Activated CD4-positive, alpha-beta T cell treated with anti-CD3 and anti-CD28 coated beads for 1 hour (primary cell): ENCODE data around the gene STEAP2.

Experiments
- DNase-seq: peaks from one replicate; pipeline ENCODE4 v3.0.0-alpha.2; 2020

The STEAP2 gene

GRCh38 chr7:90194911-90195809 lies 16.4 kb upstream of the STEAP2 start:
- no peak for DNase-seq

- no peak for DNase-seq
These were observed 9.9 kb upstream of the STEAP2 start for GRCh38 chr7:90201500-90202195.

GRCh38 chr7:90207956-90208355 lies 3.6 kb upstream of the STEAP2 start:
- DNase-seq = no peak

GRCh38 chr7:90209776-90210175 lies 1.8 kb upstream of the STEAP2 start:
- DNase-seq = no peak

GRCh38 chr7:90210475-90210874 lies 1.1 kb upstream of the STEAP2 start:
- no peak for DNase-seq

- DNase-seq = no peak
These were observed 559 bp upstream of the STEAP2 start for GRCh38 chr7:90210981-90211380.

GRCh38 chr7:90212149-90212495 lies 582 bp downstream of the STEAP2 start:
- no peak for DNase-seq

- DNase-seq = no peak
These were observed 2.0 kb downstream of the STEAP2 start for GRCh38 chr7:90213521-90213920.

- DNase-seq = no peak
These were observed 4.6 kb downstream of the STEAP2 start for GRCh38 chr7:90216080-90216674.

GRCh38 chr7:90216771-90217170 lies 5.2 kb downstream of the STEAP2 start:
- DNase-seq = no peak

GRCh38 chr7:90222390-90222789 lies 10.8 kb downstream of the STEAP2 start:
- DNase-seq = no peak

- DNase-seq = no peak
These were observed 11.5 kb downstream of the STEAP2 start for GRCh38 chr7:90222811-90223725.

GRCh38 chr7:90224195-90224594 lies 12.7 kb downstream of the STEAP2 start:
- DNase-seq = no peak

GRCh38 chr7:90225181-90225580 lies 13.6 kb downstream of the STEAP2 start:
- no peak for DNase-seq

- DNase-seq = no peak
These were observed 14.1 kb downstream of the STEAP2 start for GRCh38 chr7:90225601-90226000.

- DNase-seq = no peak
These were observed 15.7 kb downstream of the STEAP2 start for GRCh38 chr7:90227259-90227658.

- no peak for DNase-seq
These were observed 18.1 kb downstream of the STEAP2 start for GRCh38 chr7:90229682-90230081.

- no peak for DNase-seq
These were observed 19.3 kb downstream of the STEAP2 start for GRCh38 chr7:90230834-90231233.

- no peak for DNase-seq
These were observed 19.8 kb downstream of the STEAP2 start for GRCh38 chr7:90231304-90231703.

GRCh38 chr7:90232430-90232829 lies 20.9 kb downstream of the STEAP2 start:
- DNase-seq = no peak

GRCh38 chr7:90233569-90233968 lies 22.0 kb downstream of the STEAP2 start:
- DNase-seq = no peak

GRCh38 chr7:90236721-90237289 lies 25.3 kb downstream of the STEAP2 start:
- no peak for DNase-seq

- DNase-seq = no peak
These were observed 26.5 kb downstream of the STEAP2 start for GRCh38 chr7:90238022-90238421.
